ENCODE results near the gene CD1E. TPM values are rescaled to one million over a fixed set of nuclear protein-coding genes. Genes with fewer than 3 reads are reported as not detected.

The CD1E gene
- polyA plus RNA-seq, 2 donors: 0.16 to 2.2 TPM

GRCh38 chr1:158393476-158393875 lies 39.8 kb downstream of the CD1E start:
- WGBS, 2 donors: 89 to 92% methylated on average over 5 of the region's 5 CpGs
- no peaks in the 10 kb centered on the region for H3K27me3 ChIP-seq (ENCODE audit: control insufficient read depth in 1 of 2, insufficient read depth in 2 of 2, low read length in 2 of 2)
- no peak overlapping the region for H3K27ac ChIP-seq (ENCODE audit: low read depth in 2 of 2, low read length in 1 of 2)
- no peaks in the 10 kb centered on the region for H3K36me3 ChIP-seq (ENCODE audit: control insufficient read depth in 2 of 2, insufficient read depth in 2 of 2, low read length in 1 of 2)
- no peaks in the 10 kb centered on the region for H3K9me3 ChIP-seq (ENCODE audit: control insufficient read depth in 2 of 2, insufficient read depth in 1 of 2, low read depth in 1 of 2, low read length in 1 of 2)
- H3K4me1 ChIP-seq (ENCODE audit: control insufficient read depth in 2 of 2, insufficient read depth in 2 of 2, low read length in 1 of 2): no peaks in the 10 kb centered on the region
- H3K4me3 ChIP-seq (ENCODE audit: low read depth in 1 of 2, low read length in 2 of 2): no peak overlapping the region

- H3K27me3 ChIP-seq (ENCODE audit: control insufficient read depth in 1 of 2, insufficient read depth in 2 of 2, low read length in 2 of 2): no peaks in the 10 kb centered on the region
- no peaks in the 10 kb centered on the region for H3K9me3 ChIP-seq (ENCODE audit: control insufficient read depth in 2 of 2, insufficient read depth in 1 of 2, low read depth in 1 of 2, low read length in 1 of 2)
- no peaks in the 10 kb centered on the region for H3K36me3 ChIP-seq (ENCODE audit: control insufficient read depth in 2 of 2, insufficient read depth in 2 of 2, low read length in 1 of 2)
- H3K4me3 ChIP-seq (ENCODE audit: low read depth in 1 of 2, low read length in 2 of 2): no peak overlapping the region
- H3K27ac ChIP-seq (ENCODE audit: low read depth in 2 of 2, low read length in 1 of 2): no peak overlapping the region
- H3K4me1 ChIP-seq (ENCODE audit: control insufficient read depth in 2 of 2, insufficient read depth in 2 of 2, low read length in 1 of 2): no peaks in the 10 kb centered on the region
- 76 to 80% methylated on average over 3 of the region's 3 CpGs for WGBS, 2 donors
Observed at GRCh38 chr1:158396646-158397045, 43.0 kb downstream of the CD1E start.

GRCh38 chr1:158398818-158399514 lies 45.3 kb downstream of the CD1E start, which contains the start of gene OR10T2:
TSS of gene OR10T2 (minus strand) at chr1:158399466. CDS start at chr1:158399466, 0 bp downstream.
- no peak within 1 kb of the TSS for H3K27ac ChIP-seq (ENCODE audit: low read depth in 2 of 2, low read length in 1 of 2)
- no peaks in the 10 kb centered on the region for H3K9me3 ChIP-seq (ENCODE audit: control insufficient read depth in 2 of 2, insufficient read depth in 1 of 2, low read depth in 1 of 2, low read length in 1 of 2)
- no peaks in the 10 kb centered on the region for H3K4me1 ChIP-seq (ENCODE audit: control insufficient read depth in 2 of 2, insufficient read depth in 2 of 2, low read length in 1 of 2)
- H3K4me3 ChIP-seq (ENCODE audit: low read depth in 1 of 2, low read length in 2 of 2): no peak within 1 kb of the TSS
- no peaks in the 10 kb centered on the region for H3K27me3 ChIP-seq (ENCODE audit: control insufficient read depth in 1 of 2, insufficient read depth in 2 of 2, low read length in 2 of 2)
- WGBS, 2 donors: 64 to 78% methylated on average over 5 of the region's 5 CpGs
- H3K36me3 ChIP-seq (ENCODE audit: control insufficient read depth in 2 of 2, insufficient read depth in 2 of 2, low read length in 1 of 2): no peaks in the 10 kb centered on the region

GRCh38 chr1:158400871-158401270 lies 47.2 kb downstream of the CD1E start:
- no peaks in the 10 kb centered on the region for H3K27me3 ChIP-seq (ENCODE audit: control insufficient read depth in 1 of 2, insufficient read depth in 2 of 2, low read length in 2 of 2)
- 69 to 79% methylated on average over 3 of the region's 3 CpGs for WGBS, 2 donors
- H3K27ac ChIP-seq (ENCODE audit: low read depth in 2 of 2, low read length in 1 of 2): no peak overlapping the region
- no peaks in the 10 kb centered on the region for H3K36me3 ChIP-seq (ENCODE audit: control insufficient read depth in 2 of 2, insufficient read depth in 2 of 2, low read length in 1 of 2)
- H3K4me3 ChIP-seq (ENCODE audit: low read depth in 1 of 2, low read length in 2 of 2): no peak overlapping the region
- H3K9me3 ChIP-seq (ENCODE audit: control insufficient read depth in 2 of 2, insufficient read depth in 1 of 2, low read depth in 1 of 2, low read length in 1 of 2): no peaks in the 10 kb centered on the region
- no peaks in the 10 kb centered on the region for H3K4me1 ChIP-seq (ENCODE audit: control insufficient read depth in 2 of 2, insufficient read depth in 2 of 2, low read length in 1 of 2)

GRCh38 chr1:158407092-158407491 lies 53.4 kb downstream of the CD1E start:
- 76 to 86% methylated on average over 5 of the region's 5 CpGs for WGBS, 2 donors
- no peak overlapping the region for H3K27ac ChIP-seq (ENCODE audit: low read depth in 2 of 2, low read length in 1 of 2)

More at GRCh38 chr1:158407092-158407491, 53.4 kb downstream of the CD1E start:
- Histone ChIP-seq H3K9me3 (ENCODE audit: control insufficient read depth in 2 of 2, insufficient read depth in 1 of 2, low read depth in 1 of 2, low read length in 1 of 2) (no peaks in the 10 kb centered on the region), H3K27me3 (ENCODE audit: control insufficient read depth in 1 of 2, insufficient read depth in 2 of 2, low read length in 2 of 2) (no peaks in the 10 kb centered on the region), H3K36me3 (ENCODE audit: control insufficient read depth in 2 of 2, insufficient read depth in 2 of 2, low read length in 1 of 2) (no peaks in the 10 kb centered on the region), H3K4me1 (ENCODE audit: control insufficient read depth in 2 of 2, insufficient read depth in 2 of 2, low read length in 1 of 2) (no peaks in the 10 kb centered on the region), H3K4me3 (ENCODE audit: low read depth in 1 of 2, low read length in 2 of 2) (no peak overlapping the region)

Other genes with a start within 250 kb of the CD1E start
- gene CD1D, start 173.0 kb upstream of the CD1E start, polyA plus RNA-seq: under 1 TPM; 0.27 to 0.47 TPM
- 1 to 10 TPM in 1 of 2 donors, under 1 TPM in 1; 0.18 to 4.7 TPM for gene CD1A, start 99.5 kb upstream of the CD1E start, polyA plus RNA-seq
- 1 to 10 TPM in 1 of 2 donors, under 1 TPM in 1; 0.31 to 1.9 TPM for gene CD1C, start 64.0 kb upstream of the CD1E start, polyA plus RNA-seq
- under 1 TPM in 1 of 2 donors, not detected in 1; 0.13 TPM for gene CD1B, start 22.4 kb upstream of the CD1E start, polyA plus RNA-seq
- not detected for gene OR10T2, start 45.6 kb downstream of the CD1E start, polyA plus RNA-seq
- not detected for gene OR10K2, start 72.3 kb downstream of the CD1E start, polyA plus RNA-seq
- gene OR10K1, start 107.9 kb downstream of the CD1E start, polyA plus RNA-seq: not detected
- not detected for gene OR10R2, start 118.3 kb downstream of the CD1E start, polyA plus RNA-seq
- gene OR6Y1, start 200.5 kb downstream of the CD1E start, polyA plus RNA-seq: not detected
- gene OR6P1, start 216.7 kb downstream of the CD1E start, polyA plus RNA-seq: not detected
- gene OR10X1, start 226.0 kb downstream of the CD1E start, polyA plus RNA-seq: not detected